ENCODE results near the gene CMSS1. TPM values are rescaled to one million over a fixed set of nuclear protein-coding genes. Genes with fewer than 3 reads are reported as not detected.

Gene CMSS1
- polyA plus RNA-seq, 1 of the 3 experiments (the other 2 are of a cell fraction) = 9.1 TPM

- Histone ChIP-seq H3K4me2 (no peak overlapping the region), H3K4me1 (ENCODE audit: control insufficient read depth in 1 of 2, insufficient read depth in 2 of 2, low read depth in 1 of 2, low read length in 1 of 2) (peaks cover 7 to 37% of the 10 kb centered on the region in 2 experiments), H4K20me1 (ENCODE audit: insufficient read depth) (no peaks in the 10 kb centered on the region), H3F3A (replicated peaks; ENCODE audit: insufficient read depth) (peaks cover 31% of the 10 kb centered on the region), H2AFZ (ENCODE audit: low read depth) (no peak overlapping the region), H3K4me3 (ENCODE audit: low read depth in 2 of 2, low read length in 1 of 2) (no peak overlapping the region), H3K27me3 (ENCODE audit: insufficient read depth) (no peaks in the 10 kb centered on the region), H3K9ac (no peak overlapping the region), H3K9me3 (no peaks in the 10 kb centered on the region), H3K9me2 (no peaks in the 10 kb centered on the region), H3K36me3 (replicated peaks in 1 of 2; ENCODE audit: control insufficient read depth in 1 of 2, insufficient read depth in 2 of 2, low read length in 1 of 2) (no peaks in the 10 kb centered on the region), H3K79me2 (ENCODE audit: insufficient read depth) (no peaks in the 10 kb centered on the region), H3K27ac (ENCODE audit: low read depth in 2 of 2, low read length in 1 of 2) (no peak overlapping the region)
- no peak for TF ChIP-seq NRF1 (IDR thresholded peaks at IDR 0.05; ENCODE audit: low read depth, low read length)
- TF ChIP-seq REST (IDR thresholded peaks at IDR 0.05; ENCODE audit: low read depth, low read length) = no peak
- no peak for TF ChIP-seq IRF3 (IDR thresholded peaks at IDR 0.05; ENCODE audit: low read depth, low read length)
- TF ChIP-seq ZBTB33 (IDR thresholded peaks at IDR 0.05; ENCODE audit: borderline replicate concordance, low read depth) = no peak
- TF ChIP-seq POLR2AphosphoS5 (IDR thresholded peaks at IDR 0.05; ENCODE audit: low read depth, low read length) = no peak
- no peak for TF ChIP-seq SIN3A (IDR thresholded peaks at IDR 0.05; ENCODE audit: borderline replicate concordance, low read depth, low read length)
- TF ChIP-seq USF1 (IDR thresholded peaks at IDR 0.05; ENCODE audit: borderline replicate concordance, low read depth) = no peak
- TF ChIP-seq YY1 (IDR thresholded peaks at IDR 0.05; ENCODE audit: low read depth) = no peak
- no peak for TF ChIP-seq GATA2 (CRISPR knock-in tag; IDR thresholded peaks at IDR 0.05)
- no peak for TF ChIP-seq ELF1 (IDR thresholded peaks at IDR 0.05)
- TF ChIP-seq JUND (IDR thresholded peaks at IDR 0.05) = no peak
- TF ChIP-seq MAX (IDR thresholded peaks at IDR 0.05; ENCODE audit: low read depth) = no peak
- no peak for TF ChIP-seq CTCF (IDR thresholded peaks at IDR 0.05)
- TF ChIP-seq NFIC (IDR thresholded peaks at IDR 0.05; ENCODE audit: borderline replicate concordance) = no peak
- no peak for TF ChIP-seq RFX5 (IDR thresholded peaks at IDR 0.05; ENCODE audit: low read length)
- no peak for TF ChIP-seq EP300 (IDR thresholded peaks at IDR 0.05; ENCODE audit: borderline replicate concordance in 1 of 2, low read depth in 1 of 2, low read length in 1 of 2)
- no peak for TF ChIP-seq FOSL2 (IDR thresholded peaks at IDR 0.05; ENCODE audit: borderline replicate concordance, low read depth)
- TF ChIP-seq EZH2phosphoT487 (IDR thresholded peaks at IDR 0.05; ENCODE audit: borderline replicate concordance, low read depth) = no peak
- 100% methylated on average over 1 of the region's 1 CpG for WGBS (ENCODE audit: low lambda C conversion rate)
- ChIA-PET CTCF (interaction anchor here (1.0 to 1.1 kb wide), 2 partner anchors 24 to 173 kb away, joined by 4 to 5 read pairs; no protein-coding TSS in a partner anchor), POLR2A (no interaction called here)
- no peak for DNase-seq
These were observed 187.3 kb downstream of the CMSS1 start for GRCh38 chr3:100004931-100005330.

Measured in SK-N-SH (cell line).